CD1c-positive myeloid dendritic cell (primary cell): ENCODE measurements around the gene TEX11.
A peak's percentile ranks its signal among the peaks of the same experiment; 100 is the strongest.
"Not testable (repeated sequence)": the region's sequence is repeated elsewhere in the genome, so short reads cannot be mapped to it uniquely, and the experiment has no call there.

Experiments used
- DNase-seq: peaks from one replicate; pipeline ENCODE4 v3.0.0-alpha.2; 2016; ENCODE audit errors: extremely low spot score

The TEX11 gene

DNA sequence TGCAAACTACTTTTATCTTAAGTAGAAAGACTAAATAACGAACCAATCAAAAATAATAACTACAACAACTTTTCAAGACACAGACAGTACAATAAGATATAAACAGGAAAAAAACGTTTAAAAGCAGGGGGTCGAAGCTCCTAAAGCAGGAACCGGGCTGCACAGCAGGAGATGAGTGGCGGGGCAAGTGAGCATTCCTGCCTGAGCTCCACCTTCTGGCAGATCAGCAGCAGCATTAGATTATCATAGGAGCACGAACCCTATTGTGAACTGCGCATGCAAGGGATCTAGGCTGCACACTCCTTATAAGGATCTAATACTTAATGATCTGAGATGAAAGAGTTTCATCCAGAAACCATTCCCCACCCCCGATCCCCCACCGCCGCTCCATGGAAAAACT lies 146.2 kb downstream of the TEX11 start:
- no peak for DNase-seq

DNA sequence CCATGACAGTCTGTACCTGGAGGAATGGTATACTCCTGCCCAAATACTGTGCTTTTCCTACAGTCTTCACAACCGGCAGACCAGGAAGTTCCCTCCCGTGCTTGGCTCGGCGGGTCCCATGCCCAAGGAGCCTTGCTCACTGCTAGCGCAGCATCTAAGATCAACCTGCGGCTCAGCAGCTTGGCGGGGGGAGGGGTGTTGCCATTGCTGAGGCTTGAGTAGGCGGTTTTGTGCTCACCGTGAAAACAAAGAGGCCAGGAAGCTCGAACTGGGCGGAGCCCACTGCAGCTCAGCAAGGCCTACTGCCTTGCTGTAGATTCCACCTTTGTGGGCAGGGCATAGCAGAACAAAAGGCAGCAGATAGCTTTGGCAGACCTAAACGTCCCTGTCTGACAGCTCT lies 152.7 kb downstream of the TEX11 start:
- DNase-seq, result no peak

DNA sequence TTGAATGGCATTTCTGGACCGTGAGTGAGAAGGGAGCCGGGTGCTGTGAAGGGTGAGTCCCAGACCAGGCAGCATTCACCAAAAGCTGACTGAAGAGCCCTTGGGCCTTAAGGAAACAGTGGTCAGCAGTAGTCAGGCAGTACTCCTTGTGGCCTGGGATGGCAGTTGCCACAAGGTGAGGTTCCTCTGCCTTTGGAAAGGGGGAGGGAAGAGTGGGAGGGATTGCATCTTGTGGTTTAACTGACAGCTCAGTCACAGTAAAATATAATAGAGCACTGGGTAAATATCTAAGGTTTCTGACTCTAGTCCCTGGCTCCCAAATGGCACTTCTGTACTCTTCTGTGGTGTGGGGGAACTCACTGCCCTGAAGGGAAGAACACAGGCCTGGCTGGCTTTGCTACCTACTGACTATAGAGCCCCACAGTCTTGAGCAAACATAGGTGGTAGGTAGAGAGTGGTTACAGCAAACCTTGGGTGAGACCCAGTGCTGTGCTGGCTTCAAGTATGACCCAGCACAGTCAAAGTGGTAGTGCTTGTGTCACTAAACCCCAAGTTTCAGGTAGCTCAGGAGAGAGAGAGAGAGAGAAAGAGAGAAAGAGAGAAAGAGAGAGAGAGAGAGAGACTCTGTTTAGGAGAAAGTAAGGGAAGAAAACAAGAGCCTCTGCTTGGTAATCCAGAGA lies 154.2 kb downstream of the TEX11 start:
- no peak for DNase-seq

DNA sequence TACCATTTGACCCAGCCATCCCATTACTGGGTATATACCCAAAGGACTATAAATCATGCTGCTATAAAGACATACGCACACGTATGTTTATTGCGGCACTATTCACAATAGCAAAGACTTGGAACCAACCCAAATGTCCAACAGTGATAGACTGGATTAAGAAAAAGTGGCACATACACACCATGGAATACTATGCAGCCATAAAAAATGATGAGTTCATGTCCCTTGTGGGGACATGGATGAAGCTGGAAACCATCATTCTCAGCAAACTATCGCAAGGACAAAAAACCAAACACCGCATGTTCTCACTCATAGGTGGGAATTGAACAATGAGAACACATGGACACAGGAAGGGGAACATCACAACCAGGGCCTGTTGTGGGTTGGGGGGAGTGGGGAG lies 174.7 kb downstream of the TEX11 start:
- DNase-seq, result not testable (repeated sequence)

- DNase-seq, result not testable (repeated sequence)
These were observed 180.6 kb downstream of the TEX11 start for GRCh38 chrX:70727961-70728360.

- DNase-seq, result no peak
These were observed 187.8 kb downstream of the TEX11 start for GRCh38 chrX:70720721-70721120.

DNA sequence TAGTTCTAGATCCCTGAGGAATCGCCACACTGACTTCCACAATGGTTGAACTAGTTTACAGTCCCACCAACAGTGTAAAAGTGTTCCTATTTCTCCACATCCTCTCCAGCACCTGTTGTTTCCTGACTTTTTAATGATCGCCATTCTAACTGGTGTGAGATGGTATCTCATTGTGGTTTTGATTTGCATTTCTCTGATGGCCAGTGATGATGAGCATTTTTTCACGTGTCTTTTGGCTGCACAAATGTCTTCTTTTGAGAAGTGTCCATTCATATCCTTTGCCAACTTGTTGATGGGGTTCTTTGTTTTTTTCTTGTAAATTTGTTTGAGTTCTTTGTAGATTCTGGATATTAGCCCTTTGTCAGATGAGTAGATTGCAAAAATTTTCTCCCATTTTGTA lies 197.2 kb downstream of the TEX11 start:
- DNase-seq, result not testable (repeated sequence)

- no peak for DNase-seq
These were observed 214.0 kb downstream of the TEX11 start for GRCh38 chrX:70694339-70695122.

DNA sequence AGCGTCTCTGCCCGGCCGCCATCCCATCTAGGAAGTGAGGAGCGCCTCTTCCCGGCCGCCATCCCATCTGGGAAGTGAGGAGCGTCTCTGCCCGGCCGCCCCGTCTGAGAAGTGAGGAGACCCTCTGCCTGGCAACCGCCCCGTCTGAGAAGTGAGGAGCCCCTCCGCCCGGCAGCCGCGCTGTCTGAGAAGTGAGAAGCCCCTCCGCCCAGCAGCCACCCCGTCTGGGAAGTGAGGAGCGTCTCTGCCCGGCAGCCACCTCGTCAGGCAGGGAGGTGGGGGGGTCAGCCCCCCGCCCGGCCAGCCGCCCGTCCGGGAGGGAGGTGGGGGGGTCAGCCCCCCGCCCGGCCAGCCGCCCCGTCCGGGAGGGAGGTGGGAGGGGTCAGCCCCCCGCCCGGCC lies 229.1 kb downstream of the TEX11 start:
- DNase-seq, result not testable (repeated sequence)

DNA sequence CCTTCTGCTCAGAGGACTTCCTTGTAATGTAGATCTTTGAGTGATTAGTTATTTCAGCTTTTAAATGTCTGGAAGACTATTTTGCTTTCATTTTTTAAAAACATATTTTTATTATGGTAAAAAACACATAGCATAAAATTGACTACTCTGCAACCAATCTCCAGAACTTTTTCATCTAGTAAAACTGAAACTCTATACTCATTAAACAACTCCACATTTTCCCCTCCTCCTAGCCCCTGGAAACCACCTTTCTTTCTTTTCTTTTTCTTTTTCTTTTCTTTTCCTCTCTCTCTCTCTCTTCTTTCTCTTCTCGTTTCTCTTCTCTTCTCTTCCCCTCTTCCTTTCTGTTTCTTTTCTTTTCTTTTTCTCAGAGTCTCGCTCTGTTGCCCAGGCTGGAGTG lies 233.2 kb downstream of the TEX11 start:
- no peak for DNase-seq

DNA sequence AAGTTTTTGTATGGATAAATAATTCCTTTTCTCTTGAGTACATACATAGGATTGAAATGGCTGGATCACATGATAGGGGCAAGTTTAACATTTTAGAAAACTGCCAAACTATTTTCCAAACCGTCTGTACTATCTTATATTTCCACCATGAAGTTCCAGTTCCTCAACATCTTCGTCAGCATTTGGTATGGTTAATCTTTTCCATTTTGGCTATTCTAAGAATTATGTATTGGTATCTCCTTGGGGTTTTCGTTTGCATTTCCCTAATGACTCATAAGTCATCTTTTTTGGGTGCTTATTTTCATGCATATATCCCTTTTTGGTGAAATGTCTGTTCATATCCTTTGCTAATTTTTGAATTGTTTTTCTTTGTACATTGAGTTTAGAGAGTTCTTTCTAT lies 236.2 kb downstream of the TEX11 start:
- DNase-seq, result no peak

DNA sequence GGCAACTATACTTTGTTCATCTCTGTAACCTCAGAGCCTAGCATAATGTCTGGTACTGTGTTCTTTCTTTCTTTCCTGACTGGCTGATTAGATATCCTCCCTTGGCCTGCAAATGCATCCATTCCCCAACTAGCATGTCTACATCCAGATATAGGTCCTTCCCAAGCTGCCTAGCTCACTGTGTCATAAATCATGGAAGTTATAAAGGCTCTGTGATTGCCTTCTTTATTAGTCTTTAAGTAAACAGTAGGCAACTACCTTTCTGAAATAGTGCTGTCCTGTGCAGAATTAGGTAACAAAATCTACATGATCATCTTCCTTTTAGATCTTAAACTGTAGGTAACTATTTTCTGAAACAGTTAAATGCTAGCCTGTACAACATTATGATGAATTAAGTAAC lies 239.4 kb downstream of the TEX11 start:
- DNase-seq, result no peak

DNA sequence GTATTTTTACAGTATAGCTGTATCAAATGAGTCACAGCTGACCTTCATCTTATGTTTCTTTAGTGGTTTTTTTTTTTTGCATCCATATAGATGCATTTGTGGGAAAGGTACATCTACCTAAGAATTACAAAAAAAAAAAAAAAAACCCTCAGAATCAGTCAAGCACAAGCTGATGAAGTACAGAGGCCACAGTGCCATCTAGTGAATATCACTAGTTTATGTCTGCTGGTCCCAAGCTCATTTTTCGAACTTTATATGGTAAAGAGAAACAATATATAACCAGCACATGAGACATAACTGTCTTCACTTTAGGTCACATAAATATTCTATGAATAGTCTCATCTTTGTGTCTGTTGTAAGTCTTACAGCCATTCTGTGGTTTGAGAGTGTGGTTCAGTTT lies 243.8 kb downstream of the TEX11 start:
- DNase-seq, result peak; percentile 1

DNA sequence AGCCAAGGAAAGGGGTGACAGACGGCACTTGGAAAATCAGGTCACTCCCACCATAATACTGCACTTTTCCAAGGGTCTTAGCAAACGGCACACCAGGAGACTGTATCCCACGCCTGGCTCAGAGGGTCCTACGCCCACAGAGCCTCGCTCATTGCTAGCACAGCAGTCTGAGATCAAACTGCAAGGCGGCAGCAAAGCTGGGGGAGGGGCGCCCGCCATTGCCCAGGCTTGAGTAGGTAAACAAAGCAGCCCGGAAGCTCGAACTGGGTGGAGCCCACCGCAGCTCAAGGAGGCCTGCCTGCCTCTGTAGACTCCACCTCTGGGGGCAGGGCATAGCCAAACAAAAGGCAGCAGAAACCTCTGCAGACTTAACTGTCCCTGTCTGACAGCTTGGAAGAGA lies 247.4 kb downstream of the TEX11 start:
- not testable (repeated sequence) for DNase-seq

DNA sequence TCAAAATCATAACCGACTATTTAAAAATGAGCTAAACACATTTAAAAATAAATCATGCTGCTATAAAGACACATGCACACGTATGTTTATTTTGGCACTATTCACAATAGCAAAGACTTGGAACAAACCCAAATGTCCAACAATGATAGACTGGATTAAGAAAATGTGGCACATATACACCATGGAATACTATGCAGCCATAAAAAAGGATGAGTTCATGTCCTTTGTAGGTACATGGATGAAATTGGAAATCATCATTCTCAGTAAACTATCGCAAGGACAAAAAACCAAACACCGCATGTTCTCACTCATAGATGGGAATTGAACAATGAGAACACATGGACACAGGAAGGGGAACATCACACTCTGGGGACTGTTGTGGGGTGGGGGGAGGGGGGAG lies 251.0 kb downstream of the TEX11 start:
- not testable (repeated sequence) for DNase-seq

DNA sequence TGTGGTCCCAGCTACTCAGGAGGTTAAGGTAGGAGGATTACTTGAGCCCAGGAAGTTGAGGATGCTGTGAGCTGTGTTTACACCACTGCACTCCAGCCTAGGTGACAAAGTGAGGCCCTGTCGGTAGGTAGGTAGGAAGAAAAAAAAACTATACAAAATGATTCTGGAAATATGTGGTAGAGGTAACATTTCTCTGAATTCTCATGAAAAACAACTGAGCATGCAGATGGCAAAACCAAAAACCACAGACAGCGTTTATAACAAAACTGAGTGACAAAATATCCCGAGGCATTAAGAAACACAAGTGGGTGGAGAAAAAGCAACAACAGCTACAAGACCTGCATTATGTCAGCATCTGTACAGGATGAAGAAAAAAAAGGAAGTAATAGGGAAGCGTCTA lies 252.2 kb downstream of the TEX11 start:
- DNase-seq, result no peak

- DNase-seq, result not testable (repeated sequence)
These were observed 260.6 kb downstream of the TEX11 start for GRCh38 chrX:70647910-70648309.

DNA sequence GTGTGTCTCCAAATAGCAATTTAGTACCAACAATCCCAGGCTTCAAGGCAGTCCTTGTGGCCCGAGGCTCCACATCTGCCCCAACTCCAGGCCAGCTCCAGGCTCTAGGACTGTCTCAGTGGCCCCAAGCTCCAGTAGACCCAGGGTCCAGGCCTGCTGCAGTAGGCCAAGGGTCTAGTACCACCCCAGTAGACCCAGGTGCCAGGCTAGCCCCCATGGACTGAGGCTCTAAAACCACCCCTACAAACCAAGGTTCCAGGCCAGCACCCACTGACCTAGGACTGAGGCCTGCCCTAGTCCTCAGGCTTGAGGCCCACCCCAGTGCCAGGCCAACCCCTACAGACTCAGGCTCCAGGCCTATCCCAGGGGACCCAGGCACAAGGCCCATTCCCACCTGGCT lies 272.3 kb downstream of the TEX11 start:
- no peak for DNase-seq

DNA sequence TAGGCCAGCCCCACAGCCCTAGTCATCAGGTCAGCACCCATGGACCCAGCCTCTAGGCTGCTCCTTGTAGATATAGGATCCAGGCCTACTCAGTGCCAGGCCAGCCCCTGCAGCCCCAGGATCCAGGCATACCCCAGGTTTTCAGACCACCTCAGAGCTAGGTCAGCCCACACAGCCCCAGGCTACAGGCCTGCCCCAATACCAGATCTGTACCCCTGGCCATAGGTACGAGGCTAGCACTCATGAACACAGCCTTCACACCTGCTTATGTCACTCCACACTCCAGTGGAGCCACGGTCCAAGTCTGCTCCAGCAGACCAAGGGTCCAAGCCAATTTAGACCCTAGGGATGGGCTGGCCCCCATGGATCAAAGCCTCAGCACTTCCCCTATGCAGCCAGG lies 272.8 kb downstream of the TEX11 start:
- no peak for DNase-seq

- DNase-seq, result no peak
These were observed 273.3 kb downstream of the TEX11 start for GRCh38 chrX:70635227-70635626.

- DNase-seq, result no peak
These were observed 286.8 kb downstream of the TEX11 start for GRCh38 chrX:70621743-70622142.

DNA sequence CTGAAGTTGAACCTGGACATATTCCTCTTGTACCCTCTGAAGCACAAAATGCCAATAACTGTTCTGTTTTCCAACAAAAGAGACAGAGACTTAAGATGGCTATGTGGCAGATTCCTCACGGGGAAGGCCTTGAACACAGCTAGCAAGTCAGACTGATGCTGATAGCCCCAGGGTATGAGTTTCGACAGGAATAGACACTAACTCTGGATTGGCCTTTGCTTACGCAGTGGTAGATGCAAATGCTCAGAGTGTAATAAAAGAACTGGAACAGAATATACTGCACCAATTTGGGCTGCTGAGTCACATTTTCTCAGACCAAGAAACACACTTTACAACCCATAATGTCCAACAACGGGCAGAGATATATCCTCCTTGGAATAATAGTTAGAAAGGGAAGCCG lies 290.0 kb downstream of the TEX11 start:
- DNase-seq, result no peak

DNA sequence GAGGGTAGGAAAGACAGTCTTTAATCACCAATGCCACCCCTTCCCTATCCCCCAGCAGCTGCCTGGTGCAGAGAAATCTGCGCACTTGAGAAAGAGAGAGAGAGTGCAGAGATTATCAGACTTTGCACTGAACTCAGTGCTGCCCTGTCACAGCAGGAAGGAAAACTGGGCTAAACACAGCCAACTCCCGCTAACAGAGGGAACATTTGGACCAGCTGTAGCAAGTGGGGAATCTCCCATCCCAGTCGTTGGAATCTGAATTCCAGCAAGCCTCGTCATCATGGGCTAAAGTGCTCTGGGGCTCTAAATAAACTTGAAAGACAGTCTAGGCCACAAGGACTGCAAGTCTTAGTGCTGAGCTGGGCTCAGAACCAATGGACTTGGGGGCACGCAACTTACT lies 295.2 kb downstream of the TEX11 start:
- no peak for DNase-seq

DNA sequence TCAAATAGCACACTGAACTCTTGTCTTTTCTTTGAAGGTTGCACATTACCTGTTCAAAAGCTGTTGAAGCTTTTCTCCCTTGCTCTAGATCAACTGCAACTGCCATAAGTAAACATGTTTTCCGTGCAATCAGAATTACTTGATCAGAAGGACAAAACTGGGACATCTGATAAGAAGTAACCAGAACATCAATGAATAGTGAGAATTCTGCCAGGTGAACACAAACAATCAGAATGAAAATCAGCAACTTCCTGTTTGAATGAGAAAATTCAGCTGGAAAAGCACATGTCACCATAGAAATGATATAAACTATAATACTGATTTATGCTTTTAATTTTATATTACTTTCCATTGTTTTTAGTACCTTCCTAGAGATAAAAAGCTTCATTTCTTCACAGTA lies 303.2 kb downstream of the TEX11 start:
- DNase-seq, result no peak
